Neural progenitor cell (in vitro differentiated cells): ENCODE results near the gene PRRG4. TPM values are rescaled to one million over a fixed set of nuclear protein-coding genes. Genes with fewer than 3 reads are reported as not detected.

Experiments used
- DNase-seq: peaks from one replicate; pipeline ENCODE4 v3.0.0-alpha.2; 2016; ENCODE audit warnings: low spot score
- H2AFZ ChIP-seq: fragments of 200-600 bp; sonication (generic); replicated peaks from 2 replicates; pipeline ENCODE4 v1.6.1; 2016; ENCODE audit warnings: antibody characterized with exemption
- H3F3A ChIP-seq: fragments of 200-600 bp; sonication (generic); 2 replicates; pipeline ENCODE4 v1.6.1; 2016; ENCODE audit warnings: antibody characterized with exemption, low read depth
- H3K27ac ChIP-seq: fragments of 200-600 bp; sonication (generic); 2 replicates; pipeline ENCODE4 v1.5.1; 2016; ENCODE audit warnings: mild to moderate bottlenecking
- H3K27me3 ChIP-seq: fragments of 200-600 bp; sonication (generic); 2 replicates; pipeline ENCODE4 v1.6.1; 2016; ENCODE audit warnings: mild to moderate bottlenecking, moderate library complexity
- H3K36me3 ChIP-seq: fragments of 200-600 bp; sonication (generic); 2 replicates; pipeline ENCODE4 v1.5.1; 2016
- H3K4me1 ChIP-seq: fragments of 200-600 bp; sonication (generic); 2 replicates; pipeline ENCODE4 v1.6.1; 2016; ENCODE audit warnings: mixed run types
- H3K4me2 ChIP-seq: fragments of 200-600 bp; sonication (generic); 2 replicates; pipeline ENCODE4 v1.6.1; 2016
- H3K4me3 ChIP-seq: fragments of 200-600 bp; sonication (generic); 2 replicates; pipeline ENCODE4 v1.5.1; 2016
- H3K79me2 ChIP-seq: fragments of 200-600 bp; sonication (generic); 2 replicates; pipeline ENCODE4 v1.6.1; 2016; ENCODE audit warnings: low read depth
- H3K9ac ChIP-seq: fragments of 200-600 bp; sonication (generic); 2 replicates; pipeline ENCODE4 v1.6.1; 2016
- H3K9me3 ChIP-seq: fragments of 200-600 bp; sonication (generic); 2 replicates; pipeline ENCODE4 v1.5.1; 2016; ENCODE audit warnings: low read depth
- H4K20me1 ChIP-seq: fragments of 200-600 bp; sonication (generic); 2 replicates; pipeline ENCODE4 v1.6.1; 2016; ENCODE audit warnings: low read depth
- H3K27ac Mint-ChIP-seq: 3 replicates; pipeline ENCODE4 v1.8.0; 2021; ENCODE audit warnings: mixed read lengths
- H3K27me3 Mint-ChIP-seq: 2 replicates; pipeline ENCODE4 v1.8.0; 2022; ENCODE audit warnings: low read depth, mild to moderate bottlenecking, inconsistent platforms, moderate library complexity, mixed read lengths; ENCODE audit not compliant: insufficient read depth
- H3K36me3 Mint-ChIP-seq: 3 replicates; pipeline ENCODE4 v1.8.0; 2021; ENCODE audit warnings: mixed read lengths
- H3K4me1 Mint-ChIP-seq: 3 replicates; pipeline ENCODE4 v1.8.0; 2021; ENCODE audit warnings: mixed read lengths
- H3K4me3 Mint-ChIP-seq: 3 replicates; pipeline ENCODE4 v1.8.0; 2021; ENCODE audit warnings: mild to moderate bottlenecking, moderate library complexity, mixed read lengths
- H3K9me3 Mint-ChIP-seq: 3 replicates; pipeline ENCODE4 v1.8.0; 2020; ENCODE audit warnings: mixed read lengths
- EZH2 ChIP-seq: fragments of 200-600 bp; sonication (generic); IDR thresholded peaks from 2 replicates; pipeline ENCODE4 v1.6.1; 2017; ENCODE audit warnings: antibody characterized with exemption, mild to moderate bottlenecking, moderate library complexity
- EZH2phosphoT487 ChIP-seq: fragments of 200-600 bp; sonication (generic); IDR thresholded peaks from 2 replicates; pipeline ENCODE4 v1.6.1; 2017; ENCODE audit warnings: antibody characterized with exemption
- total RNA-seq: library from RNA; depleted of rRNA; stranded (reverse); fragments of >200 nt; gene quantifications from 2 replicates; pipeline ENCODE4 v1.2.3, GENCODE V29; 2015; ENCODE audit warnings: low replicate concordance
- TF ChIP-seq, protein P1 (sequence below): fragments of 200-600 bp; sonication (generic); IDR thresholded peaks from 2 replicates; pipeline ENCODE4 v1.5.1; 2017; ENCODE audit warnings: antibody characterized with exemption, mild to moderate bottlenecking

PRRG4 gene
- total RNA-seq, 1 donor from 2014 or later: 0.06 TPM

DNA sequence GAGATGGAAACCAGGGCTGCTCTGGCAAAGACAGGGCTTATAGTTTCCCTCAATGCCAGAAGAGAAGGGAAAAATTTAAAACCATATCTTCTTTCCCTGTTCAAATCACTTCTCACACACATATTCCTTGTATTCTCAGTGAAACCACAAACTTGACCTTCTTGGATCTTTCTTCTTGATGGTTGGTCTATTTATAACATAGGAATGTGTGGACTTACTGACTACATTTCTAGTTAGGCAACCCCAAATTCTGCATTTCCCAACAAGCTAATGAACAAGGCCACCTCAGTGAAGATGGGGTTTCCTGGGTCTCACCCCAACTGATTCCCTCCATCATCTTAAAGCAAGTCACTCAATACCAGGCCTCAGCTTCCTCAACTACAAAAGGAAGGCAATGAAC, 59.1 kb downstream of the PRRG4 start:
- Mint-ChIP-seq H3K9me3 (peaks cover 11% of the 10 kb centered on the region), H3K36me3 (peaks cover 6% of the 10 kb centered on the region), H3K4me3 (no peak overlapping the region), H3K27ac (no peak overlapping the region), H3K4me1 (peaks cover 24% of the 10 kb centered on the region), H3K27me3 (peaks cover 9% of the 10 kb centered on the region)
- no peaks in the 10 kb centered on the region for H3K36me3 ChIP-seq
- H4K20me1 ChIP-seq: no peaks in the 10 kb centered on the region
- no peaks in the 10 kb centered on the region for H3K27me3 ChIP-seq
- H2AFZ ChIP-seq: no peak overlapping the region
- peaks cover 23% of the 10 kb centered on the region for H3K79me2 ChIP-seq
- peaks cover 29% of the 10 kb centered on the region for H3F3A ChIP-seq
- no peaks in the 10 kb centered on the region for H3K9me3 ChIP-seq
- DNase-seq: no peak
- TF ChIP-seq EZH2 (no peak), EZH2phosphoT487 (no peak)
- TF ChIP-seq, protein P1, sequence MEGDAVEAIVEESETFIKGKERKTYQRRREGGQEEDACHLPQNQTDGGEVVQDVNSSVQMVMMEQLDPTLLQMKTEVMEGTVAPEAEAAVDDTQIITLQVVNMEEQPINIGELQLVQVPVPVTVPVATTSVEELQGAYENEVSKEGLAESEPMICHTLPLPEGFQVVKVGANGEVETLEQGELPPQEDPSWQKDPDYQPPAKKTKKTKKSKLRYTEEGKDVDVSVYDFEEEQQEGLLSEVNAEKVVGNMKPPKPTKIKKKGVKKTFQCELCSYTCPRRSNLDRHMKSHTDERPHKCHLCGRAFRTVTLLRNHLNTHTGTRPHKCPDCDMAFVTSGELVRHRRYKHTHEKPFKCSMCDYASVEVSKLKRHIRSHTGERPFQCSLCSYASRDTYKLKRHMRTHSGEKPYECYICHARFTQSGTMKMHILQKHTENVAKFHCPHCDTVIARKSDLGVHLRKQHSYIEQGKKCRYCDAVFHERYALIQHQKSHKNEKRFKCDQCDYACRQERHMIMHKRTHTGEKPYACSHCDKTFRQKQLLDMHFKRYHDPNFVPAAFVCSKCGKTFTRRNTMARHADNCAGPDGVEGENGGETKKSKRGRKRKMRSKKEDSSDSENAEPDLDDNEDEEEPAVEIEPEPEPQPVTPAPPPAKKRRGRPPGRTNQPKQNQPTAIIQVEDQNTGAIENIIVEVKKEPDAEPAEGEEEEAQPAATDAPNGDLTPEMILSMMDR: no peak
- H3K4me2 ChIP-seq: no peak overlapping the region
- H3K27ac ChIP-seq: no peak overlapping the region
- no peak overlapping the region for H3K9ac ChIP-seq
- no peak overlapping the region for H3K4me3 ChIP-seq
- peaks cover 15% of the 10 kb centered on the region for H3K4me1 ChIP-seq

DNA sequence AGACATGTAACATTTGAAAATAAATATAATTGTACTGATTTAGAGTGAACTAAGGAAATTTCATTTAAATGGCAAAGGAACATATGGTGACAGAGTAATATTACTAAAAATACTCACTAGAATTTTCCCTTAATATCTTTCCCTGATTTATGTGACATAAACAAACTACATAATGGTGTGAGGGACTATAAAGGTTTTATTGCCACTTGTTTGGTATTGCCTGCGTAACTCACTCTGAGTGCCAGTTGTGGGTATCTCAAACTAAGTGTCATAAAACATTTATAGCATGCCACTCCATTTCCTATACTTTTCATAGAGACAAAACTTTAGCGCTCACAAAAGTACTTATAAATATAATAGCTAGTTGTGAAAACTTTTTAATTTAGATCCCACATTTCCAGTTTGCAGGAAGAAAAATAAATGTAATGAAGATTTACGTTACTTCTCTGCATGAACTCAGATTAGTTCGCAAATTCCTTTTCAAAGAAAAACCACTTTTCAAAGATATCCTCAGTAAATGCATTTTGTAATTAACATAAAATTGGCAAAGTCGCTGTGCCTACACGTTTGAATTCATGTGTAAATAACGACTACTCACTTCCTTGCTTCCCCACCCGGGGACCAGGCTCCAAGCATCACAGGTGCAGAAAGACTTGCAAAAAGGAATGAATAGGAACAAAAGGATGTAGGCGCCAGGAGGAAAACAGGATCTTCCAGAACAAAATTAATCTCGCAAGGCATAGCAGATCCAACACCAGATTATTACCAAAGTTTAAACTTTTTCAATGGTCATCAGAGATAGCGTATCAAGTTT, 61.3 kb downstream of the PRRG4 start:
- Mint-ChIP-seq H3K36me3 (peaks cover 8% of the 10 kb centered on the region), H3K9me3 (peaks cover 11% of the 10 kb centered on the region), H3K27ac (peak overlapping the region; percentile 61), H3K4me1 (peaks cover 36% of the 10 kb centered on the region), H3K4me3 (peak overlapping the region; percentile 95), H3K27me3 (peaks cover 13% of the 10 kb centered on the region)
- peak overlapping the region; percentile 95 for H3K4me2 ChIP-seq
- H3K27me3 ChIP-seq: no peaks in the 10 kb centered on the region
- TF ChIP-seq EZH2: no peak
- TF ChIP-seq, protein P1: no peak
- no peak for TF ChIP-seq EZH2phosphoT487
- no peak overlapping the region for H2AFZ ChIP-seq
- no peak overlapping the region for H3K9ac ChIP-seq
- peaks cover 41% of the 10 kb centered on the region for H3F3A ChIP-seq
- H4K20me1 ChIP-seq: peaks cover 6% of the 10 kb centered on the region
- no peaks in the 10 kb centered on the region for H3K36me3 ChIP-seq
- H3K79me2 ChIP-seq: peaks cover 46% of the 10 kb centered on the region
- peak overlapping the region; percentile 93 for H3K27ac ChIP-seq
- no peaks in the 10 kb centered on the region for H3K9me3 ChIP-seq
- peak overlapping the region; percentile 97 for H3K4me3 ChIP-seq
- peaks cover 30% of the 10 kb centered on the region for H3K4me1 ChIP-seq
- peak; percentile 69 for DNase-seq

DNA sequence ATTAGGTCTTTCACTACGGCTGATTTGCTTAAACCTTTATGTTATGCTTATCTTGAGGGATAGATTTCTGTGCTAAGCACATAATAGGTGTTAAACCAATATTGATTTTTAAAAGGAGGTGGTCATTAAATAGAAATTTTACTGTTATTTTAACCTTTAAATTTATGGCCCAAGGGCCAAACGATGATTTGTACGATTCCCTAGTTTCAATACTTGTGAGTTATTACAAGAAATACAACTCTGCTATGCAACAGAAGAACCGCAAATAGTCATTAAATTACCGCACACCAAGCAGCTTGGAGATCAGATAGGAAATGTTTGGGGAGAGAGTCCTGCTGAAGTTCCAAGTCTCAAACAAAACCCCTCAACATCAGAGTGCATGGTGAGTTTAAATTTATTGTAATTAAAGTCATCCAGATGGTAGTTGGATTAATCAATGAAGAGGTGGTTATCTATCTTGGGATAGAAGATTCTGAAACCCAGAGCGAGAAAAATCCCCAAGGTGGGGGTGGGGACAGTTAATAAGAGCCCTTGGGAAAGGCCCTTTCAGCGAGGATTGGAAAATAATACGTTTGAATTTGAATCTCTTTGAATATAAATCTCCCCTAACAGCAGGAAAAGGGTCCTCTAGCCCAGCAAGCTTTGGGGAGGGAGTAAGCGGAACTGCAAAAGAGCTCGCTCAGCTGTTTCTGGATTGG, 62.1 kb downstream of the PRRG4 start:
- H3K9me3 Mint-ChIP-seq: peaks cover 11% of the 10 kb centered on the region
- Histone ChIP-seq H3K27me3 (no peaks in the 10 kb centered on the region), H3K4me1 (peaks cover 30% of the 10 kb centered on the region), H3K36me3 (no peaks in the 10 kb centered on the region), H3K4me3 (peak overlapping the region; percentile 97), H4K20me1 (peaks cover 6% of the 10 kb centered on the region), H3K9me3 (no peaks in the 10 kb centered on the region), H3K79me2 (peaks cover 53% of the 10 kb centered on the region), H3K27ac (peak overlapping the region; percentile 93), H3K4me2 (peak overlapping the region; percentile 95), H2AFZ (peak overlapping the region; percentile 69), H3K9ac (peak overlapping the region; percentile 75), H3F3A (peaks cover 41% of the 10 kb centered on the region)
- H3K36me3 Mint-ChIP-seq: peaks cover 8% of the 10 kb centered on the region
- H3K4me3 Mint-ChIP-seq: peak overlapping the region; percentile 95
- H3K27me3 Mint-ChIP-seq: peaks cover 13% of the 10 kb centered on the region
- DNase-seq: no peak
- H3K4me1 Mint-ChIP-seq: peaks cover 36% of the 10 kb centered on the region
- TF ChIP-seq EZH2phosphoT487 (no peak), EZH2 (no peak)
- TF ChIP-seq, protein P1: no peak
- peak overlapping the region; percentile 99 for H3K27ac Mint-ChIP-seq
